Gastrocnemius medialis (tissue), 4 donors: ENCODE data around the gene CISD2. TPM values are rescaled to one million over a fixed set of nuclear protein-coding genes. Genes with fewer than 3 reads are reported as not detected.

Experiments
- ATAC-seq, 2 donors: fragments of 150-250 bp; one replicate each; pipeline ENCODE4 v1.9.1; 2016
- DNase-seq, 2 donors: peaks; one replicate each; pipeline ENCODE4 v3.0.0-alpha.2; 2019
- H3K27ac ChIP-seq, 4 donors: fragments of 200-600 bp; sonication (generic); 1 replicate in 1 of 4; 2 replicates in 3 of 4; pipeline ENCODE4 v1.5.1; 2016 to 2018; ENCODE audit warnings: mild to moderate bottlenecking in 2 of 4, moderate library complexity in 1 of 4
- H3K27me3 ChIP-seq, 3 donors: fragments of 200-600 bp; sonication (generic) in 2 of 3; 1 replicate in 1 of 3; 2 replicates in 2 of 3; pipeline versions ENCODE4 v1.5.1 to v1.6.0; 2016 to 2019; ENCODE audit warnings: mild to moderate bottlenecking in 1 of 3, moderate library complexity in 1 of 3
- H3K36me3 ChIP-seq, 2 donors: fragments of 200-600 bp; sonication (generic) in 1 of 2; one replicate each; pipeline ENCODE4 v1.5.1; 2017 to 2018
- H3K4me1 ChIP-seq, 2 donors: fragments of 200-600 bp; sonication (generic) in 1 of 2; one replicate each; pipeline ENCODE4 v1.5.1; 2016 to 2017; ENCODE audit warnings: mild to moderate bottlenecking in 2 of 2
- H3K4me3 ChIP-seq, 4 donors: fragments of 200-600 bp; sonication (generic) in 3 of 4; 1 replicate in 1 of 4; 2 replicates in 3 of 4; pipeline ENCODE4 v1.5.1; 2016 to 2019; ENCODE audit warnings: mild to moderate bottlenecking in 2 of 4
- H3K9me3 ChIP-seq, 3 donors: fragments of 200-600 bp; sonication (generic) in 2 of 3; 1 replicate in 1 of 3; 2 replicates in 2 of 3; pipeline ENCODE4 v1.5.1; 2016 to 2019
- POLR2A ChIP-seq, 2 donors: fragments of 450-650 bp; IDR thresholded peaks; one replicate each; pipeline ENCODE4 v1.6.1; 2017; ENCODE audit warnings: antibody characterized with exemption in 2 of 2, mild to moderate bottlenecking in 2 of 2, moderate library complexity in 2 of 2
- in situ Hi-C, 4 donors: fragments of 200-750 bp; cut with MboI; loops; one replicate each; pipeline versions ENCODE4 v1.15.0 to v1.8.0; 2017; ENCODE audit warnings: low sequenced_read_pairs in 4 of 4
- intact Hi-C: fragments of 100-400 bp; cut with DNase I; formaldehyde crosslinking; loops from one replicate; pipeline ENCODE4 v1.15.1; 2023; ENCODE audit warnings: low total_unique reads
- total RNA-seq, 4 donors: library from RNA; depleted of rRNA; stranded (reverse); fragments of >200 nt; gene quantifications; one replicate each; pipeline versions ENCODE4 v1.1.0 to v1.2.3, GENCODE V29; 2016
- TF ChIP-seq, protein P1 (sequence below), 5 experiments: fragments of 450-650 bp in 3 of 5; fragments of 200-600 bp in 2 of 5; sonication (generic) in 2 of 5; IDR thresholded peaks in 4 of 5; conservative IDR thresholded peaks in 1 of 5; 1 replicate in 4 of 5; 2 replicates in 1 of 5; pipeline ENCODE4 v1.5.1; 2016 to 2019; ENCODE audit warnings: antibody characterized with exemption in 5 of 5, mild to moderate bottlenecking in 3 of 5, moderate library complexity in 3 of 5

Gene CISD2
- total RNA-seq, 4 donors from 2014 or later: 3.8 to 8.9 (median 5.3) TPM

DNA sequence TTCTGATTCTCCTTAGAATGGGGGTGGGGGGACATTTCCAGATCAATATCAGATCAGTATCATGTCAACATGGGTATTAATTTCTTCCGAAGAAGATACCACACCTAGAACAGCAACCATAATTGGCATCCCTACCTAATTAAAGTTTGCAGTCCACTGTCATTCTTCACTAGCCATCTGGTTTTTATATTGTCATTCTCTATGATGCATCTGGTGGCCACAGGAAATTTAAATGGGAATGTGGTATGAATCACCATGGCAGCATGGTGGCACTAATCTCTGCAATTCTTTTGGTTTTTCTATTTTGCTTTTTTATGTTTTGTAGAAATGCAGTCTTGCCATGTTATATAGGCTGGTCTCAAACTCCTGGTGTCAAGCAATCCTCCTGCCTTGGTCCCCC, 24.9 kb upstream of the CISD2 start:
- in situ Hi-C loops: no loop called here
- DNase-seq (no peak), ATAC-seq (no peak)
- Histone ChIP-seq H3K9me3 (no peaks in the 10 kb centered on the region), H3K27me3 (no peaks in the 10 kb centered on the region), H3K27ac (no peak overlapping the region), H3K4me1 (no peaks in the 10 kb centered on the region), H3K36me3 (peaks cover 0 to 3% of the 10 kb centered on the region in 2 donors), H3K4me3 (no peak overlapping the region)
- TF ChIP-seq, protein P1, sequence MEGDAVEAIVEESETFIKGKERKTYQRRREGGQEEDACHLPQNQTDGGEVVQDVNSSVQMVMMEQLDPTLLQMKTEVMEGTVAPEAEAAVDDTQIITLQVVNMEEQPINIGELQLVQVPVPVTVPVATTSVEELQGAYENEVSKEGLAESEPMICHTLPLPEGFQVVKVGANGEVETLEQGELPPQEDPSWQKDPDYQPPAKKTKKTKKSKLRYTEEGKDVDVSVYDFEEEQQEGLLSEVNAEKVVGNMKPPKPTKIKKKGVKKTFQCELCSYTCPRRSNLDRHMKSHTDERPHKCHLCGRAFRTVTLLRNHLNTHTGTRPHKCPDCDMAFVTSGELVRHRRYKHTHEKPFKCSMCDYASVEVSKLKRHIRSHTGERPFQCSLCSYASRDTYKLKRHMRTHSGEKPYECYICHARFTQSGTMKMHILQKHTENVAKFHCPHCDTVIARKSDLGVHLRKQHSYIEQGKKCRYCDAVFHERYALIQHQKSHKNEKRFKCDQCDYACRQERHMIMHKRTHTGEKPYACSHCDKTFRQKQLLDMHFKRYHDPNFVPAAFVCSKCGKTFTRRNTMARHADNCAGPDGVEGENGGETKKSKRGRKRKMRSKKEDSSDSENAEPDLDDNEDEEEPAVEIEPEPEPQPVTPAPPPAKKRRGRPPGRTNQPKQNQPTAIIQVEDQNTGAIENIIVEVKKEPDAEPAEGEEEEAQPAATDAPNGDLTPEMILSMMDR (IDR thresholded peaks at IDR 0.05 in 4 of 5, conservative IDR thresholded peaks at IDR 0.05 in 1 of 5): no peak
- TF ChIP-seq POLR2A (IDR thresholded peaks at IDR 0.05): no peak
- intact Hi-C loops: no loop called here

DNA sequence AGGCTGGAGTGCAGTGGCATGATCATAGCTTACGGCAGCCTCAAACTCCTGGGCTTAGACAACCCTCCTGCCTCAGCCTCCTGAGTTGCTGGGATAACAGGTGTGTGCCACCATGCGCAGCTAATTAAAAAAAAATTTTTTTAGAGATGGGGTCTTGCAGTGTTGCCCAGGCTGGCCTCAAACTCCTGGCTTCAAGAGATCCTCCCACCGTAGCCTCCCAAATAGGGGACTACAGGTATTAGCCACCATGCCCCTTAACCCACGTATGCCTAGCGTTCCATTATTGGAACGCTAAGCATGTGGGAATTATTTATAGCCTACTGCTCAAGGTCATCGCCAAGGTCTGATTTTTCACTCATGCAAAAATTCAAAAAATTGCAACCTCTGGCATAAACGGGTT, 21.1 kb upstream of the CISD2 start:
- intact Hi-C loops: no loop called here
- Histone ChIP-seq H3K9me3 (no peaks in the 10 kb centered on the region), H3K27ac (no peak overlapping the region), H3K4me1 (no peaks in the 10 kb centered on the region), H3K36me3 (no peaks in the 10 kb centered on the region), H3K4me3 (no peak overlapping the region), H3K27me3 (no peaks in the 10 kb centered on the region)
- ATAC-seq: no peak
- in situ Hi-C loops: no loop called here
- DNase-seq: no peak
- TF ChIP-seq POLR2A (IDR thresholded peaks at IDR 0.05): no peak
- TF ChIP-seq, protein P1 (IDR thresholded peaks at IDR 0.05 in 4 of 5, conservative IDR thresholded peaks at IDR 0.05 in 1 of 5): no peak

DNA sequence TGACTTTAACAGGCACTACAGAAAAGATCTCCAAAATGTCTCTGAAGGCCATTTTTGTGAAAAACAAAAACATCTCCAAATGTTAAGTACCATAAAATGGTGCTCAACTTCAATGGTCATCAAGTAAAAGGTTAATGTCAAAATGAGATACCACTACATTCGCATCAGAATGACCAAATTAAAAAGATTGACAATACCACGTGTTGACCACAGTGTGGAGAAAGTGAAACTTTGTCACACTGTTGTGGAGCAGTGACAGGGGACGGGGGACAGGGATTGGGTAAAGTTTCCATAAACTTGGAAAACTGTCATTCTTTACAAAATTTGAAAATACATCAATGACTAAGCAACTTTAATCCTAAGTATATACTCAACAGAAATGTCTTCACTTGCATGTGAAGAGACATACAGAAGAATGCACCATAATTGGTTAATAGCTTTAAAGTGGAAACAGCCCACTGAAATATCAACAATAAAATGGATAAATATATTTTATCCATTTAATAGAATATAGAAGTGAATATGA, 19.1 kb upstream of the CISD2 start:
- Histone ChIP-seq H3K9me3 (no peaks in the 10 kb centered on the region), H3K4me1 (no peaks in the 10 kb centered on the region), H3K4me3 (no peak overlapping the region), H3K27me3 (no peaks in the 10 kb centered on the region), H3K27ac (no peak overlapping the region), H3K36me3 (no peaks in the 10 kb centered on the region)
- DNase-seq (no peak), ATAC-seq (no peak)
- TF ChIP-seq, protein P1 (IDR thresholded peaks at IDR 0.05 in 4 of 5, conservative IDR thresholded peaks at IDR 0.05 in 1 of 5): no peak
- no peak for TF ChIP-seq POLR2A (IDR thresholded peaks at IDR 0.05)
- in situ Hi-C loops: loop anchor here in 1 of 4 donors (25.0 kb wide), 1 partner anchor 87 kb away; the partner anchor contains the start of gene MANBA
- intact Hi-C loops: no loop called here

DNA sequence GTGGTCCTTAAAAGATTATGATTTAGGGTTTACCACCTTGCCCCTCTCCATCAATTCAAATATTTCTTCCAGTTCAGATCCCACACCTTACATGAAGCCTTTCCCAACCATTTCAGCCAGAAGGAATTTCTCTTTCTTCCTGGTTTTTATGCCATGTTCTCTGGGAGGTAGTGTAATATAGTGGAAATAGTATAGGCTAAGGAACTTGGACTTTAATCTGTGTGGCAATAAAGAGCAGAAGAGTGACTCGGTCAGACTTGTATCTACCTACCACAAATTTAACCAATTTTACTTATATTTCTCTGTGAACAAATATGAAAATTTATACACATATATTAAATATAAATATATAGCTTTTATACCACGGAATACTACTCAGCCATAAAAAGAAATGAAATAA, 18.4 kb upstream of the CISD2 start:
- in situ Hi-C loops: loop anchor here in 1 of 4 donors (25.0 kb wide), 1 partner anchor 88 kb away; the partner anchor contains the start of gene MANBA
- TF ChIP-seq POLR2A (IDR thresholded peaks at IDR 0.05): no peak
- TF ChIP-seq, protein P1 (IDR thresholded peaks at IDR 0.05 in 4 of 5, conservative IDR thresholded peaks at IDR 0.05 in 1 of 5): no peak

More for the DNA sequence above, 18.4 kb upstream of the CISD2 start:
- Histone ChIP-seq H3K36me3 (no peaks in the 10 kb centered on the region), H3K9me3 (no peaks in the 10 kb centered on the region), H3K4me3 (no peak overlapping the region), H3K27ac (no peak overlapping the region), H3K4me1 (no peaks in the 10 kb centered on the region), H3K27me3 (no peaks in the 10 kb centered on the region)
- DNase-seq (no peak), ATAC-seq (no peak)
- intact Hi-C loops: no loop called here
